K562 (cell line): Measurements from ENCODE around the gene ANKRD44. TPM values are rescaled to one million over a fixed set of nuclear protein-coding genes. Genes with fewer than 3 reads are reported as not detected.

Source experiments
- ATAC-seq: fragments of 200-7000 bp; cut with Tn5 transposase; 3 replicates; pipeline ENCODE4 v1.9.1; 2020; ENCODE audit warnings: moderate library complexity
- BruUV-seq: library from RNA; stranded (reverse); fragments of 400-500 nt; replicated peaks from 2 replicates; lab custom pipeline; 2021; lab: Mats Ljungman, UMichigan
- CTCF ChIA-PET: fragments of 300-600 bp; formaldehyde crosslinking; extraction: SDS; loops from one replicate; lab custom pipeline; 2021; ENCODE audit warnings: low intra/inter-chr PET ratio; lab: Yijun Ruan, JAX
- POLR2A ChIA-PET: fragments of 300-600, 350-650 bp; sonication (Branson Sonifier 250); formaldehyde crosslinking; extraction: SDS; loops from one replicate; lab custom pipeline; 2021; ENCODE audit warnings: antibody characterized with exemption, inconsistent platforms; lab: Yijun Ruan, JAX
- DNase-seq, 4 experiments: peaks; one replicate each; pipeline versions ENCODE4 v3.0.0 to v3.0.0-alpha.2; 2011 to 2018; ENCODE audit warnings: low spot score in 3 of 4, mixed read lengths in 3 of 4; ENCODE audit errors: extremely low read depth in 1 of 4
- FAIRE-seq: peaks from 2 replicates; lab custom pipeline; 2011; peaks lifted over from hg19 to GRCh38; lab: Jason Lieb, UNC
- H2AFZ ChIP-seq: 2 replicates; pipeline ENCODE4 v1.6.0; 2011; ENCODE audit warnings: low read depth, low read length, control low read depth, inconsistent platforms
- H3K27ac ChIP-seq: fragments of 200-600 bp; 3 replicates; pipeline ENCODE4 v1.8.0; 2011; ENCODE audit warnings: low read depth, mild to moderate bottlenecking, control low read depth, inconsistent platforms, low read length, moderate library complexity, mixed read lengths; ENCODE audit errors: extremely low read depth
- H3K27me3 ChIP-seq, 2 experiments: fragments of 300-600 bp in 1 of 2; 2 replicates in 1 of 2; 3 replicates in 1 of 2; pipeline versions ENCODE4 v1.6.0 to v1.8.0; 2011; ENCODE audit warnings: inconsistent platforms in 2 of 2, low read length in 2 of 2, mild to moderate bottlenecking in 1 of 2, mixed read lengths in 1 of 2, moderate library complexity in 1 of 2; ENCODE audit not compliant: control insufficient read depth in 2 of 2, insufficient read depth in 2 of 2
- H3K36me3 ChIP-seq: fragments of 300-600 bp; 3 replicates; pipeline ENCODE4 v1.8.0; 2011; ENCODE audit warnings: mild to moderate bottlenecking, low read length, inconsistent platforms; ENCODE audit not compliant: control insufficient read depth, insufficient read depth
- H3K4me1 ChIP-seq, 2 experiments: fragments of 200-600 bp in 1 of 2; replicated peaks in 1 of 2; 2 replicates in 1 of 2; 3 replicates in 1 of 2; pipeline versions ENCODE4 v1.5.1 to v1.8.0; 2011; ENCODE audit warnings: inconsistent platforms in 2 of 2, low read length in 2 of 2, mild to moderate bottlenecking in 1 of 2, mixed read lengths in 1 of 2, moderate library complexity in 1 of 2; ENCODE audit not compliant: control insufficient read depth in 2 of 2, insufficient read depth in 2 of 2
- H3K4me2 ChIP-seq: 2 replicates; pipeline ENCODE4 v1.6.1; 2011; ENCODE audit warnings: low read length, control low read depth, inconsistent platforms, mixed read lengths; ENCODE audit not compliant: insufficient read depth
- H3K4me3 ChIP-seq: fragments of 200-600 bp; sonication (generic), shearing (Covaris generic); 2 replicates; pipeline ENCODE4 v1.5.1; 2016; ENCODE audit warnings: control low read depth, inconsistent platforms
- H3K79me2 ChIP-seq: fragments of 200-600 bp; 3 replicates; pipeline ENCODE4 v1.8.0; 2011; ENCODE audit warnings: low read length, inconsistent platforms; ENCODE audit not compliant: control insufficient read depth, insufficient read depth
- H3K9ac ChIP-seq, 2 experiments: 2 replicates each; pipeline versions ENCODE4 v1.6.0 to v1.6.1; 2011; ENCODE audit warnings: low read depth in 2 of 2, low read length in 2 of 2, control low read depth in 1 of 2, inconsistent platforms in 1 of 2, mild to moderate bottlenecking in 1 of 2, mixed read lengths in 1 of 2; ENCODE audit not compliant: insufficient read depth in 1 of 2
- H3K9me1 ChIP-seq: one replicate; pipeline ENCODE4 v1.6.0; 2011; ENCODE audit warnings: inconsistent platforms, mild to moderate bottlenecking, low read length, moderate library complexity; ENCODE audit not compliant: control insufficient read depth, insufficient read depth
- H3K9me3 ChIP-seq: replicated peaks from 2 replicates; pipeline ENCODE4 v1.5.1; 2011; ENCODE audit warnings: low read depth, low read length, inconsistent platforms; ENCODE audit not compliant: control insufficient read depth, insufficient read depth
- H4K20me1 ChIP-seq: replicated peaks from 2 replicates; pipeline ENCODE4 v1.6.1; 2011; ENCODE audit warnings: low read length, inconsistent platforms, mixed read lengths; ENCODE audit not compliant: control insufficient read depth, insufficient read depth
- ATF1 ChIP-seq, 2 experiments: fragments of 450-650 bp in 1 of 2; IDR thresholded peaks; 2 replicates each; pipeline ENCODE4 v1.6.1; 2016; ENCODE audit warnings: missing compliant biosample characterization in 1 of 2, missing genetic modification characterization in 1 of 2
- CAMTA2 ChIP-seq: fragments of 250-450 bp; sonication (Bioruptor Pico); conservative IDR thresholded peaks from 2 replicates; pipeline ENCODE4 v1.5.1; 2022
- CBFB ChIP-seq: sonication (generic); formaldehyde crosslinking; IDR thresholded peaks from 2 replicates; pipeline ENCODE4 v1.4.0; 2020; ENCODE audit warnings: mild to moderate bottlenecking, missing genetic modification reagents
- GTF2F1 ChIP-seq: IDR thresholded peaks from 2 replicates; pipeline ENCODE4 v1.6.1; 2011; ENCODE audit warnings: low read depth, low read length, improper control_type of control experiment
- HDAC8 ChIP-seq: fragments of 450-650 bp; IDR thresholded peaks from 2 replicates; pipeline ENCODE4 v1.6.1; 2016; ENCODE audit warnings: mild to moderate bottlenecking, missing genetic modification characterization, moderate library complexity, missing compliant biosample characterization
- HNRNPL ChIP-seq: fragments of 200-400 bp; formaldehyde crosslinking; IDR thresholded peaks from 2 replicates; pipeline ENCODE4 v1.6.1; 2017; ENCODE audit warnings: low read depth, mild to moderate bottlenecking, low read length
- MTA2 ChIP-seq: fragments of 450-650 bp; IDR thresholded peaks from 2 replicates; pipeline ENCODE4 v1.6.1; 2016; ENCODE audit warnings: low read depth
- NFE2L1 ChIP-seq: fragments of 450-650 bp; IDR thresholded peaks from 2 replicates; pipeline ENCODE4 v1.6.1; 2016; ENCODE audit warnings: missing genetic modification characterization, low read depth, mild to moderate bottlenecking, missing compliant biosample characterization, moderate library complexity, borderline replicate concordance
- PHF8 ChIP-seq: fragments of 200-600 bp; sonication (generic); IDR thresholded peaks from 2 replicates; pipeline ENCODE4 v1.6.1; 2012; ENCODE audit warnings: mixed run types, mild to moderate bottlenecking, inconsistent platforms, low read length, moderate library complexity, borderline replicate concordance
- POLR2G ChIP-seq: fragments of 200-400 bp; formaldehyde crosslinking; IDR thresholded peaks from 2 replicates; pipeline ENCODE4 v1.6.1; 2017; ENCODE audit warnings: low read depth, mild to moderate bottlenecking, antibody characterized with exemption, low read length, moderate library complexity
- SRSF1 ChIP-seq: fragments of 200-400 bp; formaldehyde crosslinking; IDR thresholded peaks from 2 replicates; pipeline ENCODE4 v1.6.1; 2017; ENCODE audit warnings: mild to moderate bottlenecking, low read depth, low read length, moderate library complexity
- TEAD1 ChIP-seq, 2 experiments: fragments of 450-650 bp in 1 of 2; sonication (generic) in 1 of 2; formaldehyde crosslinking; IDR thresholded peaks; 2 replicates each; pipeline versions ENCODE4 v1.4.0 to v1.8.0; 2020 to 2022; ENCODE audit warnings: mild to moderate bottlenecking in 2 of 2, missing genetic modification reagents in 1 of 2
- ZNF764 ChIP-seq: fragments of 250-450 bp; sonication (Bioruptor Pico); IDR thresholded peaks from 2 replicates; pipeline ENCODE4 v1.4.0; 2020; ENCODE audit warnings: low read depth, mild to moderate bottlenecking, moderate library complexity
- WGBS: fragments of 100-300 bp; shearing (Covaris generic); methylation state at CpG from one replicate; pipeline ENCODE4 v1.1.6; 2016; ENCODE audit warnings: low coverage, mixed read lengths; ENCODE audit not compliant: insufficient coverage; ENCODE audit errors: missing lambda C conversion rate; 5-methylcytosine and 5-hydroxymethylcytosine counted together
- in situ Hi-C: fragments of 300-500 bp; cut with MboI; formaldehyde crosslinking; loops from 4 replicates; pipeline ENCODE4 v1.15.0; 2018; ENCODE audit warnings: inconsistent platforms, mixed read lengths
- intact Hi-C: fragments of 100-400 bp; cut with micrococcal nuclease; formaldehyde crosslinking; loops from 2 replicates; pipeline ENCODE4 v1.14.2; 2022
- polyA plus RNA-seq, 8 experiments: library from polyadenylated mRNA; depleted of rRNA in 4 of 8; stranded (reverse) in 5 of 8; unstranded in 3 of 8; fragments of >200 nt; fragmentation: Nextera tagmentation in 2 of 8; fragmentation: Illumina TruSeq in 1 of 8; extraction: Ambion mirVana in 2 of 8; extraction: Trizol in 1 of 8; gene quantifications; 2 replicates each; pipeline versions ENCODE4 v1.2.1 to v1.2.3, GENCODE V29; 2011 to 2014; ENCODE audit warnings: inconsistent platforms in 1 of 8, missing spikeins in 1 of 8
- total RNA-seq, 7 experiments: library from RNA; depleted of rRNA in 6 of 7; stranded (reverse); fragments of >200 nt in 6 of 7; fragmentation: Illumina TruSeq in 2 of 7; extraction: Trizol in 2 of 7; gene quantifications; 2 replicates each; pipeline versions ENCODE4 v1.2.1 to v1.2.3, GENCODE V29; 2011 to 2021; ENCODE audit warnings: low replicate concordance in 1 of 7
- TF ChIP-seq, protein P1 (sequence below): sonication (generic); formaldehyde crosslinking; IDR thresholded peaks from 2 replicates; pipeline ENCODE4 v1.8.0; 2022; ENCODE audit warnings: missing genetic modification reagents, mild to moderate bottlenecking, borderline replicate concordance
- TF ChIP-seq, protein P2 (sequence below): fragments of 450-650 bp; formaldehyde crosslinking; IDR thresholded peaks from 2 replicates; pipeline ENCODE4 v1.4.0; 2022; ENCODE audit warnings: missing genetic modification characterization
- TF ChIP-seq, protein P3 (sequence below): IDR thresholded peaks from 2 replicates; pipeline ENCODE4 v1.6.1; 2012; ENCODE audit warnings: low read depth, low read length, improper control_type of control experiment, borderline replicate concordance
- TF ChIP-seq, protein P4 (sequence below): fragments of 250-450 bp; sonication (Bioruptor Pico); IDR thresholded peaks from 2 replicates; pipeline ENCODE4 v1.4.0; 2020

Gene ANKRD44
- total and polyA plus RNA-seq, 9 of the 15 experiments (the other 6 are each of a cell fraction or from before 2014, with no cell fraction given), result 0.03 to 0.64 (median 0.07) TPM; not detected in 3

DNA sequence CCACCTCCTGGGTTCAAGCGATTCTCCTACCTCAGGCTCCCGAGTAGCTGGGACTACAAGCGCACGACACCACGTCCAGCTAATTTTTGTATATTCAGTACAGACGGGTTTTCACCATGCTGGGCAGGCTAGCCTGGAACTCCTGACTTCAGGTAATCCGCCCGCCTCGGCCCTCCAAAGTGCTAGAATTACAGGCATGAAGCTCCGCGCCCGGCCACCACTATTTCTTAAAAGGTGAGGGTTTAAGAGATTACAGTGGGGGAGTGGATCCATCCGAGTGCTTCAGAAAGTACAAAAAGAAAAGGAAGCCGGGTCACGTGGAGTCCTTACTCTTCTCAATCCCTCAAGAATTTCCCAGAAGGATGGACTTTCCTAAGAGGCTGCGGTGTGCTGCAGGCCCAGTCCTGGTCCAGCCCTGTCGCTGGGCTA lies 146.9 kb downstream of the ANKRD44 start:
- intact Hi-C loops, result no loop called here
- CTCF ChIA-PET, result no interaction called here
- H3K4me3 ChIP-seq, result no peak overlapping the region
- DNase-seq (no peak), ATAC-seq (no peak)
- TF ChIP-seq ATF1 (CRISPR knock-in tag; IDR thresholded peaks at IDR 0.05) (no peak), ATF1 (tag; IDR thresholded peaks at IDR 0.05) (no peak), HNRNPL (no peak), SRSF1 (no peak), MTA2 (no peak), TEAD1 (CRISPR knock-in tag; IDR thresholded peaks at IDR 0.05) (no peak), NFE2L1 (tag) (no peak), GTF2F1 (no peak), CAMTA2 (CRISPR knock-in tag) (no peak), POLR2G (no peak), PHF8 (no peak), ZNF764 (CRISPR knock-in tag) (no peak), HDAC8 (no peak), CBFB (CRISPR knock-in tag) (no peak)
- TF ChIP-seq, protein P1, sequence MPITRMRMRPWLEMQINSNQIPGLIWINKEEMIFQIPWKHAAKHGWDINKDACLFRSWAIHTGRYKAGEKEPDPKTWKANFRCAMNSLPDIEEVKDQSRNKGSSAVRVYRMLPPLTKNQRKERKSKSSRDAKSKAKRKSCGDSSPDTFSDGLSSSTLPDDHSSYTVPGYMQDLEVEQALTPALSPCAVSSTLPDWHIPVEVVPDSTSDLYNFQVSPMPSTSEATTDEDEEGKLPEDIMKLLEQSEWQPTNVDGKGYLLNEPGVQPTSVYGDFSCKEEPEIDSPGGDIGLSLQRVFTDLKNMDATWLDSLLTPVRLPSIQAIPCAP (CRISPR knock-in tag), result no peak
- TF ChIP-seq, protein P2, sequence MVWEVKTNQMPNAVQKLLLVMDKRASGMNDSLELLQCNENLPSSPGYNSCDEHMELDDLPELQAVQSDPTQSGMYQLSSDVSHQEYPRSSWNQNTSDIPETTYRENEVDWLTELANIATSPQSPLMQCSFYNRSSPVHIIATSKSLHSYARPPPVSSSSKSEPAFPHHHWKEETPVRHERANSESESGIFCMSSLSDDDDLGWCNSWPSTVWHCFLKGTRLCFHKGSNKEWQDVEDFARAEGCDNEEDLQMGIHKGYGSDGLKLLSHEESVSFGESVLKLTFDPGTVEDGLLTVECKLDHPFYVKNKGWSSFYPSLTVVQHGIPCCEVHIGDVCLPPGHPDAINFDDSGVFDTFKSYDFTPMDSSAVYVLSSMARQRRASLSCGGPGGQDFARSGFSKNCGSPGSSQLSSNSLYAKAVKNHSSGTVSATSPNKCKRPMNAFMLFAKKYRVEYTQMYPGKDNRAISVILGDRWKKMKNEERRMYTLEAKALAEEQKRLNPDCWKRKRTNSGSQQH (CRISPR knock-in tag), result no peak
- TF ChIP-seq, protein P3, sequence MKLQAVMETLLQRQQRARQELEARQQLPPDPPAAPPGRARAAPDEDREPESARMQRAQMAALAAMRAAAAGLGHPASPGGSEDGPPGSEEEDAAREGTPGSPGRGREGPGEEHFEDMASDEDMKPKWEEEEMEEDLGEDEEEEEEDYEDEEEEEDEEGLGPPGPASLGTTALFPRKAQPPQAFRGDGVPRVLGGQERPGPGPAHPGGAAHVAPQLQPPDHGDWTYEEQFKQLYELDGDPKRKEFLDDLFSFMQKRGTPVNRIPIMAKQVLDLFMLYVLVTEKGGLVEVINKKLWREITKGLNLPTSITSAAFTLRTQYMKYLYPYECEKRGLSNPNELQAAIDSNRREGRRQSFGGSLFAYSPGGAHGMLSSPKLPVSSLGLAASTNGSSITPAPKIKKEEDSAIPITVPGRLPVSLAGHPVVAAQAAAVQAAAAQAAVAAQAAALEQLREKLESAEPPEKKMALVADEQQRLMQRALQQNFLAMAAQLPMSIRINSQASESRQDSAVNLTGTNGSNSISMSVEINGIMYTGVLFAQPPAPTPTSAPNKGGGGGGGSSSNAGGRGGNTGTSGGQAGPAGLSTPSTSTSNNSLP, result no peak
- TF ChIP-seq, protein P4, sequence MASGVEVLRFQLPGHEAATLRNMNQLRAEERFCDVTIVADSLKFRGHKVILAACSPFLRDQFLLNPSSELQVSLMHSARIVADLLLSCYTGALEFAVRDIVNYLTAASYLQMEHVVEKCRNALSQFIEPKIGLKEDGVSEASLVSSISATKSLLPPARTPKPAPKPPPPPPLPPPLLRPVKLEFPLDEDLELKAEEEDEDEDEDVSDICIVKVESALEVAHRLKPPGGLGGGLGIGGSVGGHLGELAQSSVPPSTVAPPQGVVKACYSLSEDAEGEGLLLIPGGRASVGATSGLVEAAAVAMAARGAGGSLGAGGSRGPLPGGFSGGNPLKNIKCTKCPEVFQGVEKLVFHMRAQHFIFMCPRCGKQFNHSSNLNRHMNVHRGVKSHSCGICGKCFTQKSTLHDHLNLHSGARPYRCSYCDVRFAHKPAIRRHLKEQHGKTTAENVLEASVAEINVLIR (CRISPR knock-in tag), result no peak
- TF ChIP-seq, all 486 proteins: peak for 0
- no TSS peak for BruUV-seq
- peaks cover 0 to 7% of the 10 kb centered on the region in 2 experiments; a peak in 2 of 5 replicates for H3K4me1 ChIP-seq
- no peaks in the 10 kb centered on the region for H4K20me1 ChIP-seq
- in situ Hi-C loops, result no loop called here
- no peak overlapping the region; a peak in 1 of 4 replicates for H3K9ac ChIP-seq
- H3K9me3 ChIP-seq, result no peaks in the 10 kb centered on the region
- H3K4me2 ChIP-seq, result no peak overlapping the region
- no peaks in the 10 kb centered on the region for H3K79me2 ChIP-seq
- FAIRE-seq, result no peak
- H3K27ac ChIP-seq, result no peak overlapping the region
- H3K27me3 ChIP-seq, result peaks cover 2 to 24% of the 10 kb centered on the region in 2 experiments; a peak in 3 of 5 replicates
- 3% methylated on average over 15 of the region's 17 CpGs for WGBS
- no peaks in the 10 kb centered on the region for H3K36me3 ChIP-seq
- no peak overlapping the region for H2AFZ ChIP-seq
- POLR2A ChIA-PET, result no interaction called here
- H3K9me1 ChIP-seq, result no peaks in the 10 kb centered on the region
